ENCODE results near the gene PRICKLE1. TPM values are rescaled to one million over a fixed set of nuclear protein-coding genes. Genes with fewer than 3 reads are reported as not detected.

Gene PRICKLE1
- total RNA-seq, 2 experiments from 2014 or later: 0.45 to 0.89 TPM

- POLR2A ChIA-PET: no interaction called here
- DNase-seq (no peak), ATAC-seq (ENCODE audit: low read depth) (no peak)
- Mint-ChIP-seq H3K36me3 (no peaks in the 10 kb centered on the region), H3K27ac (no peak overlapping the region), H3K4me3 (no peak overlapping the region), H3K9me3 (no peaks in the 10 kb centered on the region), H3K27me3 (peaks cover 68% of the 10 kb centered on the region), H3K4me1 (peaks cover 5% of the 10 kb centered on the region)
Observed at GRCh38 chr12:42584651-42585111, 4.9 kb downstream of the PRICKLE1 start.

- no peak overlapping the region for H3K4me3 Mint-ChIP-seq
- ATAC-seq (ENCODE audit: low read depth) (no peak), DNase-seq (no peak)
- no peak overlapping the region for H3K27ac Mint-ChIP-seq
- H3K27me3 Mint-ChIP-seq: peaks cover 61% of the 10 kb centered on the region
- H3K4me1 Mint-ChIP-seq: no peaks in the 10 kb centered on the region
- no peaks in the 10 kb centered on the region for H3K36me3 Mint-ChIP-seq
- no peaks in the 10 kb centered on the region for H3K9me3 Mint-ChIP-seq
- POLR2A ChIA-PET: no interaction called here
Observed at GRCh38 chr12:42583016-42583415, 6.5 kb downstream of the PRICKLE1 start.

DNA sequence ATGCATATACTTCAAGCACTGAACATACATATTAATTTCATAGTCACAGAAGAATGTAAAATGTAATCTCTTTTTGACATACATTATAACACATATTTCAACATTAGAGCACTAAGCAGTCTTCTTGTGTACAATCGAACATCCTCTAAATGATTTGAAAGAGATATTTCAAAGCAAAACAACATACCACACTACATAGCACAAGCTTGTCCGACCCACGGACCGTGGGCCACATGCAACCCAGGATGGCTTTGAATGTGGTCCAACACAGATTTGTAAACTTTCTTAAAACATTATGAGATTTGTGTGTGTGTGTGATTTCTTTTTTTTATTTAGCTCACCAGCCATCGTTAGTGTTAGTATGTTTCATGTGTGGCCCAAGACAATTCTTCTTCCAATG lies 7.0 kb downstream of the PRICKLE1 start:
- DNase-seq (no peak), ATAC-seq (ENCODE audit: low read depth) (no peak)
- Mint-ChIP-seq H3K27me3 (peaks cover 56% of the 10 kb centered on the region), H3K4me3 (no peak overlapping the region), H3K9me3 (no peaks in the 10 kb centered on the region), H3K36me3 (no peaks in the 10 kb centered on the region), H3K4me1 (no peaks in the 10 kb centered on the region), H3K27ac (no peak overlapping the region)
- POLR2A ChIA-PET: no interaction called here

DNA sequence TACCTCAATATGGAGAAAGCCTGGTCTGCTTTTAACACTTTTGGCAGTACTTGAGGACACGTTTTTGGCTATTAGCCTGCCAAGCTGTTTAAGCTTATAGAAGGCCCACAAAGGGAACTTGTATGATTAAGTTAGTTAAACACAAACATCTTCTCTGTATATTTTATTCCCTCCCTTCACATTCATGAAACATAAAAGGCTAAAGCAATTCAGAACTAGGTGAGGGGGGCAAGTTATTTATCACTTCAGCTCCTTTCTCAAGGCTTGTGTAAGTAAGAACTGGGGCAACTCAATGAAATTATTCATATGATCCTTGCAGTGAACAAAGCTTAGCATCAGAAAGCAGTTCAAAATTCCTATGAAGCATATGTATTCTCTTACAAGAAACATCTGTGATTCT lies 7.5 kb downstream of the PRICKLE1 start:
- no peak for ATAC-seq (ENCODE audit: low read depth)
- H3K36me3 Mint-ChIP-seq: no peaks in the 10 kb centered on the region
- peaks cover 56% of the 10 kb centered on the region for H3K27me3 Mint-ChIP-seq
- DNase-seq: no peak
- no peaks in the 10 kb centered on the region for H3K4me1 Mint-ChIP-seq
- POLR2A ChIA-PET: no interaction called here
- no peak overlapping the region for H3K4me3 Mint-ChIP-seq
- H3K9me3 Mint-ChIP-seq: no peaks in the 10 kb centered on the region
- H3K27ac Mint-ChIP-seq: no peak overlapping the region

DNA sequence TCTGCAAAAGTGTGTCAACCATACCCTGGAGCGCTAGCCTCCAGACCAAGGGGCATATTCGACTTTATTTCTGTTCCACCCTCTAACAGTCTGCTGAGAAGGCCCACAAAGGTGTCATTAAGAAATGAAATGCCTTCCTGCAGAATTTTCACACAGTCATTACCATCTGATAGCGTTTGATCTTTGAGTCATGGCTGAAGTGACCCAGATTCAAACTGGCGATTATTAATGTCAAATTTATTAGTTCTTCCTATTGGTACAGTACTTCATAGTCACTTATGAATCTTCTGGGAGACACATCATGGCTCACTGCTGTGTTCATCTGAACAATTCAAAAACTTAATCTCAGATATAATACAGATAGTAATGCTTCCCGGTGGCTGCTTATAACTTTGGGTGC lies 13.2 kb downstream of the PRICKLE1 start:
- Mint-ChIP-seq H3K4me1 (no peaks in the 10 kb centered on the region), H3K36me3 (no peaks in the 10 kb centered on the region), H3K9me3 (no peaks in the 10 kb centered on the region), H3K27ac (no peak overlapping the region), H3K4me3 (no peak overlapping the region), H3K27me3 (peaks cover 18% of the 10 kb centered on the region)
- ATAC-seq (ENCODE audit: low read depth) (no peak), DNase-seq (no peak)
- POLR2A ChIA-PET: no interaction called here

- POLR2A ChIA-PET: no interaction called here
- Mint-ChIP-seq H3K27ac (no peak overlapping the region), H3K4me1 (no peaks in the 10 kb centered on the region), H3K36me3 (no peaks in the 10 kb centered on the region), H3K4me3 (no peak overlapping the region), H3K9me3 (no peaks in the 10 kb centered on the region), H3K27me3 (peaks cover 17% of the 10 kb centered on the region)
- DNase-seq (no peak), ATAC-seq (ENCODE audit: low read depth) (no peak)
Observed at GRCh38 chr12:42575717-42576116, 13.8 kb downstream of the PRICKLE1 start.

DNA sequence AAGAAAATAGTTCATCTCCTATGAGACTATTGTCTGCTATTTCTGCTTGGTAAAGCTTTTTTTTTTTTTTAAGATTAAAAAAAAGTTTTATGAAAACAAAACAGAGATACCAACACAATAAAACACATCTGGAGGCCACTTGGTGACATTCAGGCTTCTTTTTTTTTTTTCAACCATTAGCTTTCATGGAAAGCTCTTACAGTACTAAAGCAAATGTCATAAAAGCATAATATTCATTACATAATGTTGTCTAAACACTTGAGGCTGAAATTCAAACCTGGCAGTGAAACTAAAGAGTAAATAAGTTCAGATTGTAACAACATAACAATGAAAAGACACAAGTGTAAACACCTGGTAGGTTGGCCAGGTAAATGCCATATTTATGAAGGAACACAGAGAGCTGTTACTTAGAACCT lies 14.7 kb downstream of the PRICKLE1 start:
- H3K36me3 Mint-ChIP-seq: no peaks in the 10 kb centered on the region
- no peak overlapping the region for H3K27ac Mint-ChIP-seq
- POLR2A ChIA-PET: no interaction called here
- no peak for ATAC-seq (ENCODE audit: low read depth)
- no peaks in the 10 kb centered on the region for H3K9me3 Mint-ChIP-seq
- H3K4me3 Mint-ChIP-seq: no peak overlapping the region
- no peak for DNase-seq
- no peaks in the 10 kb centered on the region for H3K4me1 Mint-ChIP-seq
- H3K27me3 Mint-ChIP-seq: peaks cover 16% of the 10 kb centered on the region

DNA sequence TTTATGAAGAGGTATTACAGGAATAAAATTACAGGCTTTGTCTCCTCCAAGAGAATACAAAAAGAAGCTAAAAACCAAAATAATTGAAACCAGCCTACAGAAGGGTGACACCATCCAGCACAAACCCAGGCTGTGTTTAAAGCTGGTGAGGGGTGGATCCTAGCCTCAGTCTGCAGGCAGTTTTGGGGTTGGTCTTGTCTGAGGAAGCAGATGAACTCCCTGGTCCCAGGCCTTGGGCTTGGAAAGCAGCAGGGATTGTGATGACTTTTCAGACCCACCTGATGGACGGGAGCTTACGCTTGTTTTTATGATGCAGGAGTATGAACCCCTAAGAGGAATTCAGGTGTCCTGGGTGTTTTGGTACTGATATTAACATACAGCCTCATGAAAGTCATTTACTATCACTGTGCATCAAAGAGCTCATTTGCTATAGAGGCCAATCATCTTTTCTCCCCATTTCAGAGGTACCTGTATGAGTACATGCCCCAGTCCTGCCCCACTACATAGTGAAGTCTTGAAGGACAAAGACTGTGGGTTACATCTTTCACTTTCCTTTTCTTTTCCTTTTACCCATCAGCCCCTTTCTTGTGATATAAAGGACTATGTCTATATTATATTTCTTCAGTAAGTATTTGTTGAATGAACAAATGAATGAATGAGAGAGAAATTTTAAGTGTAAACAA lies 18.1 kb downstream of the PRICKLE1 start:
- Mint-ChIP-seq H3K27me3 (peaks cover 12% of the 10 kb centered on the region), H3K4me3 (no peak overlapping the region), H3K9me3 (no peaks in the 10 kb centered on the region), H3K27ac (no peak overlapping the region), H3K36me3 (no peaks in the 10 kb centered on the region), H3K4me1 (no peaks in the 10 kb centered on the region)
- POLR2A ChIA-PET: no interaction called here
- no peak for DNase-seq
- no peak for ATAC-seq (ENCODE audit: low read depth)

GRCh38 chr12:42570076-42570475 lies 19.5 kb downstream of the PRICKLE1 start:
- no peaks in the 10 kb centered on the region for H3K36me3 Mint-ChIP-seq
- POLR2A ChIA-PET: no interaction called here
- H3K9me3 Mint-ChIP-seq: no peaks in the 10 kb centered on the region
- H3K27me3 Mint-ChIP-seq: peaks cover 15% of the 10 kb centered on the region
- no peak overlapping the region for H3K4me3 Mint-ChIP-seq
- DNase-seq (no peak), ATAC-seq (ENCODE audit: low read depth) (no peak)
- no peak overlapping the region for H3K27ac Mint-ChIP-seq
- no peaks in the 10 kb centered on the region for H3K4me1 Mint-ChIP-seq

DNA sequence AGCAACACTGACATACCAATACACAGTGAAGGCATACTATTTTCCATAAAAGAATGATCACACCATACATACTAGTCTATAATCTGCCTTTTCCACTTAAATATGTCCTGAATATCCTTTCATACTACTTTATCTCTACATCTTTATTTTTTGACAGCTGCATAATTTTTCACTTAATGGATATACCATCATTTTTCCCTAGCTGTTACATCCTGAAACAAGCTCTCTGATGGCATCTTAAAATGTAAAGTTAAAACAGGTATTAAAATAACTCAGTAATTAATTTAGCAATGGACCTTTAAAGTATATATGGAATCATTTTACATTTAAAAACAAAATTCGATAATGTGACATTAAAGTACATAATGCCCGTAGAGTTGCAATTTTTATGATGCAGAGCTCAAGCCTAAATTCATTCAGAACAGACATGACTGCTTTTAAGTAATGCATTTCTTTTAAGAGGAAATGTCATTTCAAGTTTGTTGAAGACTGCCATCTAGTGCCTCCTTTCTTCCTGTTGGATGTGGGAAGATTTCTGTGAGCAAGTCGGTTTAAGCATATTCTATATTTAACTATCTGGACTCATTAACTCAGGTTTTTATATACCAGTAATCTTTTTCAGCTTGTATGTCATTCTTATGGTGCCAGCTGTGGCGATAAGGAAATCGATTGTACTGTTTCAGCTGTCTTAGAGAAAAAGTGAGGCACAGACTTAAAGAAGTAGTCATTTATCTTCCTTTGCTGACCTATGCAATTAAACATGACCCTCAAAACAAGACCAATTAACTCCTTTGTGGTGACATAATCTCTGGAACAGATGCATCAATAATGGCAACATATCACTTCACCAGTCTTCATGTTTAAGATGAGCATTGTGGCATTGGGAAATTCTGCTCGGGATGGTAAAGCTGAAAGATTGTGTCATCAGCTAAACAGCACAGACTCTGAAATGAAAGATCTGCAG lies 20.3 kb downstream of the PRICKLE1 start:
- Mint-ChIP-seq H3K27me3 (peaks cover 16% of the 10 kb centered on the region), H3K27ac (no peak overlapping the region), H3K4me3 (no peak overlapping the region), H3K36me3 (no peaks in the 10 kb centered on the region), H3K4me1 (no peaks in the 10 kb centered on the region), H3K9me3 (no peaks in the 10 kb centered on the region)
- ATAC-seq (ENCODE audit: low read depth) (no peak), DNase-seq (no peak)
- POLR2A ChIA-PET: no interaction called here

DNA sequence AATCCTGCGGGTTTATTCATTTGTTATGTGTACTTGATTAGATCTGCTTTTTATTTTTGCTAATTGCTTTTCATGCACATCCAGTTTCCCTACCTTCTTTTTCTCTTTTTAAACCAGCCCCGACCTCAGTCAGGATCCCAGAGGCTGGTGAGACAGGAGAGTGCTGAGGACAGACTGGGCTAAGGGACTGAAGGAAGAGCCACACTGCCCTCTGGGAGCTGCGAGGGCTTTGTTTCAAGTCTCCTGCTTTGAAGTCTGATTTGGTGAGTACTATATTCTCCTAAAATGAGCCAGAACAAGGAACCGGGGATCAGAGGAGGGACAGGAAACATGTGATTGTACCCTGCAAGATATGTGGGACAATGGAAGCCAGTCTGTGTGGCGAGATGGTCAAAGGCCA lies 23.9 kb downstream of the PRICKLE1 start:
- DNase-seq (no peak), ATAC-seq (ENCODE audit: low read depth) (no peak)
- Mint-ChIP-seq H3K27me3 (peaks cover 20% of the 10 kb centered on the region), H3K4me3 (no peak overlapping the region), H3K27ac (no peak overlapping the region), H3K4me1 (no peaks in the 10 kb centered on the region), H3K9me3 (no peaks in the 10 kb centered on the region), H3K36me3 (no peaks in the 10 kb centered on the region)
- POLR2A ChIA-PET: no interaction called here

DNA sequence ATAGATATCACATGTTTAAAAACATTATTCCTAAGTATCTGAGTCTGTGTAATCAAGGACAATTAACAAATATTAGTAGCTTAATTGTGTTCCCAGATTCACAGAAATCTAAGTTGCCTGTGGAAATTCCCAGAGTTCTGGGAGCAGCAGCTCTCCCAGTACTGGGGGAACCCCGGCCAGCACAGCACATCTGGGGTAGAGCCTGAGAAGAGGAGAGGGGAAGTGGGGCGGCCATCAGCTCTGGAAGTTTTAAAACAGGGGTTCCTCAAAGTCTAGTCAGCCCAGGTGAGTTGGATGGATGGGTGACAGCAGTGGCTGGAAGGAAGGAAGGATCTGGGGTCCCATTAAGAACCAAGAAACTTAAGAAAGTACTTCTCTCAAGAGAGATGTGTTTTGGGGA lies 24.6 kb downstream of the PRICKLE1 start:
- Mint-ChIP-seq H3K27me3 (peaks cover 22% of the 10 kb centered on the region), H3K36me3 (no peaks in the 10 kb centered on the region), H3K9me3 (no peaks in the 10 kb centered on the region), H3K4me3 (no peak overlapping the region), H3K27ac (no peak overlapping the region), H3K4me1 (no peaks in the 10 kb centered on the region)
- POLR2A ChIA-PET: no interaction called here
- no peak for ATAC-seq (ENCODE audit: low read depth)
- DNase-seq: no peak

- H3K4me1 Mint-ChIP-seq: no peaks in the 10 kb centered on the region
- no peak overlapping the region for H3K27ac Mint-ChIP-seq
- DNase-seq (no peak), ATAC-seq (ENCODE audit: low read depth) (no peak)
- peaks cover 22% of the 10 kb centered on the region for H3K27me3 Mint-ChIP-seq
- no peaks in the 10 kb centered on the region for H3K36me3 Mint-ChIP-seq
- no peak overlapping the region for H3K4me3 Mint-ChIP-seq
- H3K9me3 Mint-ChIP-seq: no peaks in the 10 kb centered on the region
- POLR2A ChIA-PET: no interaction called here
Observed at GRCh38 chr12:42564556-42564955, 25.0 kb downstream of the PRICKLE1 start.

GRCh38 chr12:42560977-42561376 lies 28.6 kb downstream of the PRICKLE1 start:
- POLR2A ChIA-PET: no interaction called here

More at GRCh38 chr12:42560977-42561376, 28.6 kb downstream of the PRICKLE1 start:
- H3K27me3 Mint-ChIP-seq: peaks cover 17% of the 10 kb centered on the region
- no peak overlapping the region for H3K27ac Mint-ChIP-seq
- H3K36me3 Mint-ChIP-seq: no peaks in the 10 kb centered on the region
- ATAC-seq (ENCODE audit: low read depth) (no peak), DNase-seq (no peak)
- no peaks in the 10 kb centered on the region for H3K4me1 Mint-ChIP-seq
- H3K9me3 Mint-ChIP-seq: no peaks in the 10 kb centered on the region
- no peak overlapping the region for H3K4me3 Mint-ChIP-seq
